GM18511 (cell line): ENCODE data around the gene SHF.

ENCODE experiments used
- ATAC-seq: cut with Tn5 transposase; IDR thresholded peaks from one replicate; pipeline ENCODE4 v1.9.1; 2021; ENCODE audit warnings: mild to moderate bottlenecking, moderate library complexity; ENCODE audit not compliant: unreplicated experiment

The SHF gene

GRCh38 chr15:45130291-45131000 is 57.3 kb downstream of the SHF start:
- ATAC-seq, result no peak

- no peak for ATAC-seq
These were observed 58.1 kb downstream of the SHF start, which contains the start of the genes DUOX1 and DUOXA1 for GRCh38 chr15:45129651-45130129. TSS of gene DUOX1 (plus strand) at chr15:45129994. CDS start at chr15:45131967, 1,973 bp downstream. TSS of gene DUOXA1 (minus strand) at chr15:45129879. CDS start at chr15:45123014, 6,865 bp downstream.

GRCh38 chr15:45128971-45129639 is 58.7 kb downstream of the SHF start:
- ATAC-seq, result no peak

- no peak for ATAC-seq
These were observed 61.1 kb downstream of the SHF start for GRCh38 chr15:45126535-45127158.

GRCh38 chr15:45123397-45123796 is 64.4 kb downstream of the SHF start:
- ATAC-seq, result no peak

GRCh38 chr15:45122719-45123118 is 65.0 kb downstream of the SHF start:
- ATAC-seq, result no peak

- no peak for ATAC-seq
These were observed 65.9 kb downstream of the SHF start for GRCh38 chr15:45121706-45122417.

GRCh38 chr15:45121020-45121419 is 66.7 kb downstream of the SHF start:
- no peak for ATAC-seq

- ATAC-seq, result no peak
These were observed 67.4 kb downstream of the SHF start for GRCh38 chr15:45120081-45120972.

GRCh38 chr15:45118996-45119395 is 68.8 kb downstream of the SHF start:
- no peak for ATAC-seq

GRCh38 chr15:45118131-45118588 is 69.6 kb downstream of the SHF start:
- peak; percentile 97 for ATAC-seq

GRCh38 chr15:45117308-45118130 is 70.2 kb downstream of the SHF start:
- ATAC-seq, result no peak
